Activated CD8-positive, alpha-beta memory T cell treated with anti-CD3 and anti-CD28 coated beads for 4 hours (primary cell): ENCODE data around the gene RIT1.
A peak's percentile ranks its signal among the peaks of the same experiment; 100 is the strongest.

Source experiments
- DNase-seq, 2 donors: peaks; one replicate each; pipeline ENCODE4 v3.0.0-alpha.2; 2020; ENCODE audit warnings: low read depth in 2 of 2

RIT1 gene

GRCh38 chr1:155911156-155912055 lies at the start of gene RIT1:
TSS of gene RIT1 (minus strand) at chr1:155911349. CDS start at chr1:155910761, 588 bp downstream.
- DNase-seq, result peak; percentile 66 to 72

- no peak for DNase-seq
Measured at GRCh38 chr1:155960081-155960745, 49.1 kb upstream of the RIT1 start.

- DNase-seq, result no peak
Measured at GRCh38 chr1:155957411-155957915, 46.3 kb upstream of the RIT1 start.

GRCh38 chr1:155954645-155955044 lies 43.5 kb upstream of the RIT1 start:
- DNase-seq, result no peak

- no peak for DNase-seq
Measured at GRCh38 chr1:155952505-155952890, 41.3 kb upstream of the RIT1 start.

- no peak for DNase-seq
Measured at GRCh38 chr1:155951753-155952504, 40.8 kb upstream of the RIT1 start.

GRCh38 chr1:155950829-155951228 lies 39.7 kb upstream of the RIT1 start:
- no peak for DNase-seq

- no peak for DNase-seq
Measured at GRCh38 chr1:155947741-155948140, 36.6 kb upstream of the RIT1 start.

- DNase-seq, result no peak
Measured at GRCh38 chr1:155947292-155947691, 36.1 kb upstream of the RIT1 start.

GRCh38 chr1:155946633-155947219 lies 35.6 kb upstream of the RIT1 start:
- DNase-seq, result no peak

- no peak for DNase-seq
Measured at GRCh38 chr1:155944444-155944799, 33.3 kb upstream of the RIT1 start.

- DNase-seq, result no peak
Measured at GRCh38 chr1:155942578-155943141, 31.5 kb upstream of the RIT1 start.

GRCh38 chr1:155941845-155942531 lies 30.8 kb upstream of the RIT1 start:
- DNase-seq, result no peak

GRCh38 chr1:155940993-155941844 lies 30.1 kb upstream of the RIT1 start, which contains the start of gene RXFP4:
TSS of gene RXFP4 (plus strand) at chr1:155941638. CDS start at chr1:155941710, 72 bp downstream.
- DNase-seq, result no peak

GRCh38 chr1:155940482-155940992 lies 29.4 kb upstream of the RIT1 start:
- no peak for DNase-seq

GRCh38 chr1:155938220-155938627 lies 27.1 kb upstream of the RIT1 start:
- no peak for DNase-seq

GRCh38 chr1:155934936-155935590 lies 23.9 kb upstream of the RIT1 start:
- DNase-seq, result no peak

GRCh38 chr1:155934097-155934935 lies 23.2 kb upstream of the RIT1 start, which contains the start of gene KHDC4:
TSS of gene KHDC4 (minus strand) at chr1:155934413. CDS start at chr1:155934373, 40 bp downstream.
- peak; percentile 88 to 90 for DNase-seq
